ENCODE measurements around the gene GIT1.
A peak's percentile ranks its signal among the peaks of the same experiment; 100 is the strongest.
"Not testable (repeated sequence)": the region's sequence is repeated elsewhere in the genome, so short reads cannot be mapped to it uniquely, and the experiment has no call there.

The GIT1 gene

GRCh38 chr17:29567554-29568330, 21.7 kb downstream of the GIT1 start:
- peak; percentile 68 for DNase-seq (ENCODE audit: low read depth)

- DNase-seq (ENCODE audit: low read depth): no peak
Measured at GRCh38 chr17:29567304-29567553, 22.2 kb downstream of the GIT1 start.

DNA sequence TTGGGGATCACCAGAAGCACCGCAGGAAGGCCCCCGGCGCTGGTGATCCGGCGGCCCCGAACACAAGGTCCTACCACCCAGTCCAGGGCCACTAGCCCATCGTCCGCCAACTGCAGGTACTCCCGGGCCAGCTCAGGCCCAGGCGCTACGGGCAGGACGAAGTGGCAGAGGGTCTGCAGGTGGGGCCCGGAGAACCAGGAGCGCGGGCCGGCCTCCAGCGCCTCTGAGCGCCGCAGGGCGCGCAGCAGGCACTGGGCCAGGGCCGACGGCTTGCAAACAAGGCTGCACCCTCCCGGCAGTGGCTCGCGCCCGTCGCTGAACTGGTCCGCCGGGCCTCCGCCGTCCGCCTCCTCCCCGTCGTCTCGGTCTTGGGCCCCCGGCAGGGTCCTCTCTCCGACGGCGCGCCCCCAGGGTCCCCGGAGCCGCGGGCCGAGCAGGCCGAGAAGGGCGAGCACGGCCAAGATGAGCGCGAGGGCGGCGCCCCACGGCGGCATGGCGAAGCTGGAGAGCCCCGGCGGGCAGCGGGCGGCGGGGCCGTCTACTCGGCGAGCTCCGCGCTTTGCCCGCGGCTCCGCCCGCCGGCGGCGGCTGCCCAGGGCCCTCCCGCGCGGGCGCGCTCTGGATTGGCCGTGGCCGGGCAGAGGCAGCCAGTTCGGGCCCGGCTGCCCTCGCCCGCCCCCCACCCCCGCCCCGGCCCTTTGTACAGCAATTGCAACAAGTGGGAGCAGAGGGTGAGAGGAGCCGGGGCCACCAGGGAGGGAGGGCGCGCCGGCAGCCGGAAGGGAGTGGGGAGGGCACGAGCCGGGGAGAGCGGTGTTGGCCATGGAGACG, 22.8 kb downstream of the GIT1 start, which contains the start of gene ABHD15:
TSS of gene ABHD15 (minus strand) at position 565 of the 831 bp plus-strand sequence. CDS start at position 494, 71 bp downstream.
- peak; percentile 48 for DNase-seq (ENCODE audit: low read depth)

DNA sequence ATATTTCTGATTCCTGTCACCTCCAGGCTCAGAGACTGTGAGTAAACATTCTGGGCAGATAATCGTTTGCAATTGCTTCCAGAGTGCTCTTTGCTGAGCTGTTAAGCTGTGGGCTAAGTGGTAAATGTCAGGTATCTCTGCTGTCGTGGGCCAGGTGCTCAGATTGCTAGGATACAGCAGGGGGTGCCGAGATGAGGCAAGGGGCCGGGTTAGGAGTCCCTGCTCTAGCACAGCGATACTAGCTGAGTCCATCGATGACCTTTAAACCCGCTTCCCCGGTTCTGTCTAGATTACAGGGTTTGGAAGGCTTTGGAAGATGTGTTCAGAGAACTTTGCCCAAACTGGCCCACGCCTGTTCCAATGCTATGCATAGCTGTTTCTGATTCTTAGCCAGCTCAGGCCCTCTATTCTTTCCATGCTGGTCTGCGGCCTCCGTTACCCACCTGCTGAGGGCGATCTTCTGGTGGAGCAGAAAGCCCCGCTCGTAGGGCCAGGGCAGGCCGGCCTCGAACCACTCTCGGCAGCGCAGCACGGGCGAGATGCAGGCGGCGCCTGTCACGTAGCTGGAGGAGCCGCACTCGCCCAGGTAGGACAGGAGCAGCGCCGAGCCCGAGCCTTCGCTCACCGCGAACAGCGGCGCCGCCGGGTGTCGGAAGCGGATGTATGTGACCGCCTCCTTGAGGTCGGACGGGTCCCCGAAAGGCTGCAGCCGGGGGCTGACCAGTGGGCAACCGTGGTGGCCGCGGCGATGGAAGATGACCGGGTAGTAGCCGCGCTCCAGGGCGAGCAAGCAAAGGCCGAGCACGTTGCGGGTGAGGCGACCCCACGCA, 23.6 kb downstream of the GIT1 start:
- peak; percentile 29 for DNase-seq (ENCODE audit: low read depth)

- no peak for DNase-seq (ENCODE audit: low read depth)
Measured at GRCh38 chr17:29563816-29564215, 25.6 kb downstream of the GIT1 start.

DNA sequence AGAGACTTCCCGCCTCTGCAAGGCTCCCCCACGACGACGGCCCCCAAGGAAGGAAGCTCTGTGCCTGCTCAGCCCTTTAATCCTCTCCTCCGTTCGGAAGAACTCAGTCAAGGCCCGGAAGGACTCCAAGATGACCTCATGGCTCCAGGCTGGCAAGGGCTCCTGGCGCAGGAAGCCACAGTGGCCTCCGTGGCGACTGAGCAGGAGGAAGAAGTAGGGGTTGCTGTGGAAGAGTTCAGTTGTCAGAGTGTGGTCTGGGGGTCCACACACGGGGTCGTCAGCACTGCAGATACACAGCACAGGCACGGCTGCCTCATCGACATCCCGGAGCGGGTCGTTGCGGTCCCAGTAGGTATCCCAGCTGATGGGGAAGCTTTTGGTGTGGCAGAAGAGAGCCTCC, 26.8 kb downstream of the GIT1 start:
- no peak for DNase-seq (ENCODE audit: low read depth)

- DNase-seq (ENCODE audit: low read depth): no peak
Measured at GRCh38 chr17:29561554-29562517, 27.6 kb downstream of the GIT1 start.

- no peak for DNase-seq (ENCODE audit: low read depth)
Measured at GRCh38 chr17:29560316-29560715, 29.1 kb downstream of the GIT1 start.

GRCh38 chr17:29559640-29560039, 29.8 kb downstream of the GIT1 start:
- no peak for DNase-seq (ENCODE audit: low read depth)

DNA sequence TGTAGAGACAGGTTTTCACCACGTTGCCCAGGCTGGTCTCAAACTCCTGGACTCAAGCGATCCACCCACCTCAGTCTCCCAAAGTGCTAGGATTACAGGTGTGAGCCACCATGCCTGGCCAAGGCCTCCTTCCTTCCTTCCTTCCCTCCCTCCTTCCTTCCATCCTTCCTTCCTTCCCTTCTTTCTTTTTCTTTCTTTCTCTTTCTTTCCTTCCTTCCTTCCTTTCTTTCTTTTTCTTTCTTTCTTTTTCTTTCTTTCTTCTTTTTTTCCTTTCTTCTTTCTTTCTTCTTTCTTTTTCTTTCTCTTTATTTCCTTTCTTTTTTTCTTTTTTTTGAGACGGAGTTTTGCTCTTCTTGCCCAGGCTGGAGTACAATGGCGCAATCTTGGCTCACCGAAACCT, 31.3 kb downstream of the GIT1 start:
- DNase-seq (ENCODE audit: low read depth): not testable (repeated sequence)

GRCh38 chr17:29557739-29558116, 31.7 kb downstream of the GIT1 start:
- DNase-seq (ENCODE audit: low read depth): no peak

GRCh38 chr17:29557085-29557738, 32.2 kb downstream of the GIT1 start:
- DNase-seq (ENCODE audit: low read depth): no peak

GRCh38 chr17:29555840-29556239, 33.6 kb downstream of the GIT1 start:
- no peak for DNase-seq (ENCODE audit: low read depth)

DNA sequence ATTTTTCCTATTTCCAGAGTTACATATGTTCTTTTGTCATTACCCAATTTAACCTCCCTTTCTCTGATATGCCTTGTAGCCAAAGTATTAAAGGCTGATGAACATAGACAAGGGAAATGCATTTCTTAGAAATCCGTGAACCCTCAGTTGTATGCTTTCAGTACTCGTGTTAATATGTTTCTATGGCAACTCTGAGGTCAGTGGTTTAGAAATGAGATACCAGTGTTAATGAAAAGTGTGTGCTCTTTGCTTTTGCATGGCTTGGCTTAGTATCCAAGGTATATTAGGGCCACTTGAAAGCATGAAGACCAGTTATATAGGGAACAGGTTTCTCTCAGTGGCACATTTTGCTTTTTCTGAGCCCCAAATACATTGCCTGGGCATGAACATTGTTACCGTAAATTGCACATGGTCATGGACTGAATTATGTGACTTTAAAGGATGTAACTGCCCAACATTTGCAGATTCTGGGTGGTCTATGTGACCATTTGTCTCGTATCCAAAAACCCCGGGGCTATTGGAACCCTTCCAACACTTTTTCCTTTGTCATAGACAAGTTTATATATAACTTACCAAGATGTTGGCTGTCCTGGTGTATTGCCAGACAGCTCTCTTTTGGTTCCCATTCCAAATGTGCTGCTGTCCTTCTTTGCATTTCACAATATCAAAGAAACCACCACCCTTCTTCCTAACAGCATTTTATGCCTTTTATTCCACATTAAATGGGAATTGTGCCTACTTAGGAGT, 40.1 kb downstream of the GIT1 start:
- no peak for DNase-seq (ENCODE audit: low read depth)

DNA sequence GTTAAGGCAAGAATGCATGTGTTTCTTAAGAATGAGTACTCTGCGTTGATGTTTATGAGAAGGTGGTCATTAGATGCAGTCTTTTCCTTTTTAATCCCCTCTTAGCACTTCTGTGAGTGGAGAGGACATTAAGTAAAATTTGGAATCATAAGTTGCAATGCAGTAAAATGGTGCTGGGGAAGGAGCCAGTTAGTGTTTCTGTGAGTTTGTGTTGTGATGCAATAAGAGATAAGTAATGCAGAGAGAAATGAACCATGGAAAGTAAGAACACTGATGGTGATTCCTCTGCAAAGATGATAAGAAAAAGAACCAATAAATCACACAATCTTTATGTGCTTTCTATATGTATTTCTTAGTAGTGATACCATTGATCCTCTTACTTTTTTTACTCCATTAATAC, 42.6 kb downstream of the GIT1 start:
- DNase-seq (ENCODE audit: low read depth): no peak

GRCh38 chr17:29546085-29546484, 43.4 kb downstream of the GIT1 start:
- no peak for DNase-seq (ENCODE audit: low read depth)

- no peak for DNase-seq (ENCODE audit: low read depth)
Measured at GRCh38 chr17:29544066-29544465, 45.4 kb downstream of the GIT1 start.

DNA sequence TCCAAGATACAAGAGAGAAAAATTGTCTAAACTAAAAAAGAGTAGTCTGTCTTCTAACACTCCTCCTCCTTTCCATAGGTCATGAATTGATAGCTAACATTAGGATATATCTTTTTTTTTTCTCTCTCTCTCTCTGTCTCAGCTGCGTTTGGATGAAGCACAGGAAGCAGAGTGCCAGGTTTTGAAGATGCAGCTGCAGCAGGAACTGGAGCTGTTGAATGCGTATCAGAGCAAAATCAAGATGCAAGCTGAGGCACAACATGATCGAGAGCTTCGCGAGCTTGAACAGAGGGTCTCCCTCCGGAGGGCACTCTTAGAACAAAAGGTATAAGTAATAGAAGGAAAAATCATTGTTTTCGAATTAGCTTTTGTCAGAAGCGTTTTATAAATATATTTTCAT, 55.5 kb downstream of the GIT1 start:
- DNase-seq (ENCODE audit: low read depth): no peak

GRCh38 chr17:29526322-29526721, 63.1 kb downstream of the GIT1 start:
- no peak for DNase-seq (ENCODE audit: low read depth)

GRCh38 chr17:29524692-29525091, 64.8 kb downstream of the GIT1 start:
- no peak for DNase-seq (ENCODE audit: low read depth)

All from activated T-helper 9 cell treated with anti-CD3 and anti-CD28 coated beads, Interleukin-2, amount 50 U/mL, for 16 hours (primary cell).